ENCODE data around the gene KIAA1755.
A peak's percentile ranks its signal among the peaks of the same experiment; 100 is the strongest.
"Not testable (repeated sequence)": the region's sequence is repeated elsewhere in the genome, so short reads cannot be mapped to it uniquely, and the experiment has no call there.

The KIAA1755 gene

DNA sequence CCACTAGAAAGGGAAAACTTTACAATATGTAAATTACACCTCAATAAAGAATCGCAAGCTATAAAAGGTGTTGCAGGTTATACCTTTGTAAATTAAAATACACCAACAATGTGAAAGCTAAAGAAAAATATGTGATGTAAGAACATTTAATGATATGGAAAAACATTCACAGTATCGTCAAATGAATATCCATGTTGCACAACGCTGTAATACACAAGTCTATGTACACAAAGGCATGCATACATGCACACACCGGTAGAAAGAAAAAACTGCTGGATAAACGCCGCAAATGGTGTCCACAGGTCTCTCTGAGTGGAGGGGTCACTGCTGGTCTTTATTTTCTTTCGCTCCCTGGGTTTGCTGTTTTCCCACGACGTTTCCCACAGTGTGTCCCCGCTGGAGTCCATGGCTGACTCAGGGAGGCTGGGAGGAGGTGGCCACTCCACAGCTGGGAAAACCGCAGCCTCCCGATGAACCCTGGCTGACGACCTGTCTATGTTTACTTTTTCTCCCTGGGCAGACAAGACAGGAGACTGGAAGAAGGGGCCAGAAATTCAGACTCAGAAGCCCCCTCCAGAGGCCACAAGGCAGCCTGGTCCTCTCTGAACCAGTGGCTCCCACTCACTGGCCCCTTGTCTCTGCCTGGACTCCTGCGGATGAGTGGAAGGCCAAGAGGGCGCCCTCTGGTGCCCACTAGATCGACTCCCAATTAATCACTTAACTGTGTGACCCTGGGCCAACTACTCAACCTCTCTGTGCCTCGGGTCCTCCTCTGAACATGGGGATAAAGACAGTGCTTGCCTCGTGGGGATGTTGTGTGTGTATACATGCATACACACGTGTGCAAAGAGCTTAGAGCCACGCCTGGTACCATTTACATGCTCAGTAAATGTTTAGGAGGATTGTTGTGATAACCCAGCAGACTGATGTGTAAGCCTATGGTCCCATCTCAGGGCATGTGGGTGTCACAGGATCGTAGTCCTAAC, 30.6 kb upstream of the KIAA1755 start:
- TF ChIP-seq CTCF (IDR thresholded peaks at IDR 0.05) (peak; percentile 81), ZFX (IDR thresholded peaks at IDR 0.05; ENCODE audit: borderline replicate concordance) (no peak)
- H3K27ac ChIP-seq, result no peak overlapping the region

- H3K27ac ChIP-seq, result no peak overlapping the region
- TF ChIP-seq CTCF (IDR thresholded peaks at IDR 0.05) (no peak), ZFX (IDR thresholded peaks at IDR 0.05; ENCODE audit: borderline replicate concordance) (no peak)
These were observed 26.3 kb upstream of the KIAA1755 start for GRCh38 chr20:38286586-38287531.

GRCh38 chr20:38284893-38285444, 24.4 kb upstream of the KIAA1755 start:
- no peak for TF ChIP-seq CTCF (IDR thresholded peaks at IDR 0.05)
- TF ChIP-seq ZFX (IDR thresholded peaks at IDR 0.05; ENCODE audit: borderline replicate concordance), result no peak
- no peak overlapping the region for H3K27ac ChIP-seq

- H3K27ac ChIP-seq, result not testable (repeated sequence)
These were observed 23.6 kb upstream of the KIAA1755 start for GRCh38 chr20:38284066-38284650.

- H3K27ac ChIP-seq, result no peak overlapping the region
- TF ChIP-seq CTCF (IDR thresholded peaks at IDR 0.05), result no peak
- no peak for TF ChIP-seq ZFX (IDR thresholded peaks at IDR 0.05; ENCODE audit: borderline replicate concordance)
These were observed 22.7 kb upstream of the KIAA1755 start for GRCh38 chr20:38283236-38283635.

DNA sequence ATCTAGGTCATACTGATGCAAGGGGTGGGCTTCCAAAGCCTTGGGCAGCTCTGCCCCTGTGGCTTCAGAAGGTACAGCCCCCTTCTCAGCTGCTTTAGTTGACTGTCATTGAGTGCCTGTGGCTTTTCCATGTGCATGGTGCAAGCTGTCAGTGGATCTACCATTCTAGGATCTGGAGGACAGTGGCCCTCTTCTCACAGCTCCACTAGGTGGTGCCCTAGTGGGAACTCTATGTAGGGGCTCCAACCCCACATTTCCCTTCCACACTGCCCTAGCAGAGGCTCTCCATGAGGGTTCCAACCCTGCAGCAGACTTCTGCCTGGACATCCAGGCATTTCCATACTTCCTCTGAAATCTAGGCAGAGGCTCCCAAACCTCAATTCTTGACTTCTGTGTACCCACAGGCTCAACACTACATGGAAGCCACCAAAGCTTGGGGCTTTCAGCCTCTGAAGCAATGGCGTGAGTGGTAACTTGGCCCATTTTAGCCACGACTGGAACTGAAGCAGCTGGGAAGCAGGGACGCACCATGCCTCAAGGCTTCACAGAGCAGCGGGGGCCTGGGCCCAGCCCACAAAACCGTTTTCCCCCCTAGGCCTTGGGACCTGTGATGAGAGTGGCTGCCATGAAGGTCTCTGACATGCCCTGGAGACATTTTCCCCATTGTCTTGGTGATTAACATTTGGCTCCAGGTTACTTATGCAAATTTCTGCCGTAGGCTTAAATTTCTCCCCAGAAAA, 20.8 kb upstream of the KIAA1755 start:
- H3K27ac ChIP-seq, result not testable (repeated sequence)

- no peak for TF ChIP-seq CTCF (IDR thresholded peaks at IDR 0.05)
- no peak for TF ChIP-seq ZFX (IDR thresholded peaks at IDR 0.05; ENCODE audit: borderline replicate concordance)
- no peak overlapping the region for H3K27ac ChIP-seq
These were observed 18.2 kb upstream of the KIAA1755 start for GRCh38 chr20:38278763-38279162.
